HCT116 (cell line): Measurements from ENCODE around the gene GRIK2. TPM values are rescaled to one million over a fixed set of nuclear protein-coding genes. Genes with fewer than 3 reads are reported as not detected.

Experiments
- ATAC-seq: fragments of 200-7000 bp; cut with Tn5 transposase; 2 replicates; pipeline ENCODE4 v1.9.1; 2020; ENCODE audit warnings: mild to moderate bottlenecking, moderate library complexity
- BruUV-seq: library from RNA; stranded (reverse); fragments of 400-500 nt; replicated peaks from 2 replicates; lab custom pipeline; 2021; lab: Mats Ljungman, UMichigan
- CTCF ChIA-PET: fragments of 300-600 bp; sonication (Branson Sonifier 250); formaldehyde crosslinking; loops from one replicate; lab custom pipeline; 2021; ENCODE audit warnings: antibody characterized with exemption; lab: Charles Lee
- POLR2A ChIA-PET: fragments of 300-600, 350-600 bp; sonication (Branson Sonifier 250); formaldehyde crosslinking; loops from one replicate; lab custom pipeline; 2021; ENCODE audit warnings: antibody characterized with exemption; lab: Charles Lee
- RAD21 ChIA-PET, 2 experiments: fragments of 300-600 bp; sonication (Branson Sonifier 250); formaldehyde crosslinking; loops; one replicate each; lab custom pipeline; 2023; ENCODE audit warnings: low total read pairs in 2 of 2; ENCODE audit not compliant: uncharacterized antibody in 2 of 2, unreplicated experiment in 2 of 2, low non-redundant PET in 1 of 2; lab: Charles Lee
- DNase-seq: peaks from one replicate; pipeline ENCODE4 v3.0.0-alpha.2; 2010; ENCODE audit warnings: low read depth, low spot score
- H2AFZ ChIP-seq: fragments of 200-600 bp; shearing (Covaris generic), sonication (generic); 2 replicates; pipeline ENCODE4 v1.6.1; 2017; ENCODE audit warnings: low read depth, mixed run types, mixed read lengths, antibody characterized with exemption, low read length; ENCODE audit not compliant: poor library complexity, severe bottlenecking
- H3K27ac ChIP-seq: 2 replicates; pipeline ENCODE4 v1.5.1; 2012; ENCODE audit warnings: low read depth, low read length
- H3K27me3 ChIP-seq: fragments of 200-600 bp; sonication (generic); 2 replicates; pipeline ENCODE4 v1.6.1; 2016; ENCODE audit warnings: mixed run types, low read length, mixed read lengths; ENCODE audit not compliant: insufficient read depth
- H3K36me3 ChIP-seq, 2 experiments: fragments of 200-500 bp in 1 of 2; fragments of 200-600 bp in 1 of 2; sonication (Bioruptor generic) in 1 of 2; sonication (generic) in 1 of 2; 2 replicates each; pipeline versions ENCODE4 v1.5.1 to v1.6.1; 2014 to 2016; ENCODE audit warnings: low read length in 2 of 2, inconsistent platforms in 1 of 2, mixed read lengths in 1 of 2, mixed run types in 1 of 2; ENCODE audit not compliant: insufficient read depth in 2 of 2, control insufficient read depth in 1 of 2
- H3K4me1 ChIP-seq, 2 experiments: fragments of 200-600 bp in 1 of 2; sonication (generic) in 1 of 2; 2 replicates each; pipeline versions ENCODE4 v1.5.1 to v1.6.1; 2012 to 2017; ENCODE audit warnings: low read length in 2 of 2, inconsistent platforms in 1 of 2, mild to moderate bottlenecking in 1 of 2, mixed read lengths in 1 of 2, mixed run types in 1 of 2, moderate library complexity in 1 of 2; ENCODE audit not compliant: insufficient read depth in 2 of 2, control insufficient read depth in 1 of 2
- H3K4me2 ChIP-seq: fragments of 200-600 bp; sonication (generic); 2 replicates; pipeline ENCODE4 v1.6.1; 2017; ENCODE audit warnings: mixed run types, low read length, mixed read lengths
- H3K4me3 ChIP-seq, 2 experiments: fragments of 200-600 bp in 1 of 2; sonication (generic) in 1 of 2; replicated peaks in 1 of 2; 2 replicates each; pipeline ENCODE4 v1.5.1; 2011 to 2016; ENCODE audit warnings: low read length in 2 of 2, control low read depth in 1 of 2, low read depth in 1 of 2, mild to moderate bottlenecking in 1 of 2, mixed read lengths in 1 of 2, mixed run types in 1 of 2
- H3K79me2 ChIP-seq: fragments of 200-600 bp; sonication (generic); 2 replicates; pipeline ENCODE4 v1.6.1; 2017; ENCODE audit warnings: mild to moderate bottlenecking, mixed run types, low read length, moderate library complexity, mixed read lengths; ENCODE audit not compliant: insufficient read depth
- H3K9ac ChIP-seq: fragments of 200-600 bp; sonication (generic); 2 replicates; pipeline ENCODE4 v1.6.1; 2016; ENCODE audit warnings: low read length, mixed read lengths
- H3K9me2 ChIP-seq: fragments of 200-600 bp; sonication (generic), shearing (Covaris generic); 2 replicates; pipeline ENCODE4 v1.6.1; 2017; ENCODE audit warnings: mixed run types, mild to moderate bottlenecking, moderate library complexity; ENCODE audit not compliant: insufficient read depth
- H3K9me3 ChIP-seq, 2 experiments: fragments of 200-500 bp in 1 of 2; fragments of 200-600 bp in 1 of 2; sonication (Bioruptor generic) in 1 of 2; sonication (generic) in 1 of 2; 2 replicates each; pipeline ENCODE4 v1.6.1; 2014 to 2017; ENCODE audit warnings: low read length in 2 of 2, mixed read lengths in 2 of 2, inconsistent platforms in 1 of 2, low read depth in 1 of 2, mild to moderate bottlenecking in 1 of 2, mixed run types in 1 of 2, moderate library complexity in 1 of 2; ENCODE audit not compliant: control insufficient read depth in 1 of 2, insufficient read depth in 1 of 2
- H4K20me1 ChIP-seq: fragments of 200-600 bp; sonication (generic), shearing (Covaris generic); 2 replicates; pipeline ENCODE4 v1.6.1; 2017; ENCODE audit warnings: mixed run types, mild to moderate bottlenecking, moderate library complexity; ENCODE audit not compliant: insufficient read depth
- CBX3 ChIP-seq: IDR thresholded peaks from 2 replicates; pipeline ENCODE4 v1.6.1; 2012; ENCODE audit warnings: low read depth
- CTCF ChIP-seq, 3 experiments: fragments of 200-600 bp in 1 of 3; sonication (generic) in 1 of 3; IDR thresholded peaks in 2 of 3; conservative IDR thresholded peaks in 1 of 3; 2 replicates each; pipeline ENCODE4 v1.5.1; 2012 to 2017; ENCODE audit warnings: low read depth in 2 of 3, low read length in 2 of 3, antibody characterized with exemption in 1 of 3, borderline replicate concordance in 1 of 3, control low read depth in 1 of 3, mild to moderate bottlenecking in 1 of 3, mixed read lengths in 1 of 3, mixed run types in 1 of 3, moderate library complexity in 1 of 3; ENCODE audit not compliant: insufficient read depth in 1 of 3
- EGR1 ChIP-seq: IDR thresholded peaks from 2 replicates; pipeline ENCODE4 v1.6.1; 2012; ENCODE audit warnings: low read depth
- EZH2phosphoT487 ChIP-seq: fragments of 200-600 bp; IDR thresholded peaks from 2 replicates; pipeline ENCODE4 v1.6.1; 2018; ENCODE audit warnings: antibody characterized with exemption, borderline replicate concordance
- FOSL1 ChIP-seq: IDR thresholded peaks from 2 replicates; pipeline ENCODE4 v1.6.1; 2012; ENCODE audit warnings: low read depth
- JUND ChIP-seq: IDR thresholded peaks from 2 replicates; pipeline ENCODE4 v1.6.1; 2012
- MAX ChIP-seq: IDR thresholded peaks from 2 replicates; pipeline ENCODE4 v1.6.1; 2012
- POLR2A ChIP-seq: IDR thresholded peaks from 2 replicates; pipeline ENCODE4 v1.7.0; 2011; ENCODE audit warnings: borderline replicate concordance; ENCODE audit not compliant: insufficient read depth, insufficient read length; ENCODE audit errors: extremely low read depth
- REST ChIP-seq: IDR thresholded peaks from 2 replicates; pipeline ENCODE4 v1.6.1; 2012; ENCODE audit warnings: low read depth
- SIN3A ChIP-seq: IDR thresholded peaks from 2 replicates; pipeline ENCODE4 v1.6.1; 2012; ENCODE audit warnings: low read depth
- ZFX ChIP-seq: fragments of 450-650 bp; IDR thresholded peaks from 2 replicates; pipeline ENCODE4 v1.6.1; 2017
- intact Hi-C: fragments of 100-400 bp; cut with micrococcal nuclease; formaldehyde crosslinking; loops from 2 replicates; pipeline ENCODE4 v1.10.0; 2022
- total RNA-seq: library from RNA; stranded (reverse); gene quantifications from one replicate; pipeline ENCODE4 v1.2.1, GENCODE V29; 2021; ENCODE audit not compliant: unreplicated experiment

GRIK2 gene
- total RNA-seq, 1 experiment from 2014 or later = 0.64 TPM

- ATAC-seq = no peak
- BruUV-seq = no TSS peak
- Histone ChIP-seq H2AFZ (no peak overlapping the region), H3K27me3 (no peaks in the 10 kb centered on the region), H3K79me2 (no peaks in the 10 kb centered on the region), H3K9me2 (no peaks in the 10 kb centered on the region), H3K36me3 (no peaks in the 10 kb centered on the region), H3K9me3 (no peaks in the 10 kb centered on the region), H3K4me1 (no peaks in the 10 kb centered on the region), H3K27ac (no peak overlapping the region), H4K20me1 (no peaks in the 10 kb centered on the region), H3K9ac (no peak overlapping the region), H3K4me2 (no peak overlapping the region), H3K4me3 (no peak overlapping the region)
- TF ChIP-seq EZH2phosphoT487 = no peak
- no peak for TF ChIP-seq POLR2A
- TF ChIP-seq CBX3 = no peak
- no peak for TF ChIP-seq CTCF (IDR thresholded peaks at IDR 0.05 in 2 of 3, conservative IDR thresholded peaks at IDR 0.05 in 1 of 3; ENCODE audit: borderline replicate concordance in 1 of 3, insufficient read depth in 1 of 3, low read depth in 2 of 3, low read length in 2 of 3)
- TF ChIP-seq REST = no peak
- no peak for TF ChIP-seq ZFX
- TF ChIP-seq MAX = no peak
- no peak for TF ChIP-seq SIN3A
- no peak for TF ChIP-seq EGR1
- no peak for TF ChIP-seq FOSL1
- TF ChIP-seq JUND = no peak
- CTCF ChIA-PET = no interaction called here
- no peak for DNase-seq
- POLR2A ChIA-PET = no interaction called here
- intact Hi-C loops = loop anchor here (10.0 kb wide), 1 partner anchor 1009 kb away; no protein-coding TSS in a partner anchor
- RAD21 ChIA-PET = no interaction called here
Observed at GRCh38 chr6:102115911-102116310, 722.4 kb downstream of the GRIK2 start.
